ENCODE measurements around the gene ACCS.

DNA sequence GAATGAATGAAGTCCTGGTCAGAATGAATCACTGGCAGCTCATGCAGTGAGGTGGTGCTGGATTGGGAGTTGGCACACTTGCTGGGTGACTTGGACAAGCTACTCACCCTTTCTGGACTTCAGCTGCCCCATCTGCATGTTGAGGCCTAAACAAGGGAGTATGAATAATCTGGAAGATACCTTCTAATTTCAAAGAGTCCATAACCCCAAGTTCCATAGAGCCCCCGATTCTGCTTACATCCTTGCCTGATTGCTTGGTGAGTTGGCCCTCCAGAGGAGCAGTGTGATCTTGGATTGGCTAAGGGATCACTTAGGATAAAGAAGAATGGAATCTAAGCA is 36.6 kb upstream of the ACCS start:
- TF ChIP-seq ZNF384 (IDR thresholded peaks at IDR 0.05) (no peak), FOXM1 (IDR thresholded peaks at IDR 0.05; ENCODE audit: borderline replicate concordance) (no peak), HDGF (IDR thresholded peaks at IDR 0.05; ENCODE audit: borderline replicate concordance) (no peak), NFRKB (IDR thresholded peaks at IDR 0.05) (no peak)
